H1 (cell line): ENCODE measurements around the gene PRAMEF12. TPM values are rescaled to one million over a fixed set of nuclear protein-coding genes. Genes with fewer than 3 reads are reported as not detected.

ENCODE experiments used
- CTCF ChIA-PET: fragments of 300-600 bp; sonication (Branson Sonifier 250); formaldehyde crosslinking; loops from one replicate; lab custom pipeline; 2021; ENCODE audit not compliant: partially characterized antibody; lab: Charles Lee
- POLR2A ChIA-PET: fragments of 300-600 bp; sonication (Branson Sonifier 250); formaldehyde crosslinking; loops from one replicate; lab custom pipeline; 2021; ENCODE audit warnings: inconsistent platforms; ENCODE audit not compliant: partially characterized antibody; lab: Charles Lee
- DNase-seq, 2 experiments: peaks; one replicate each; pipeline versions ENCODE4 v3.0.0 to v3.0.0-alpha.2; 2010 to 2022; ENCODE audit warnings: low spot score in 2 of 2, low read depth in 1 of 2, mixed read lengths in 1 of 2
- FAIRE-seq: peaks from 2 replicates; lab custom pipeline; 2011; peaks lifted over from hg19 to GRCh38; lab: Jason Lieb, UNC
- H2AFZ ChIP-seq: 2 replicates; pipeline ENCODE4 v1.8.1; 2012; ENCODE audit warnings: low read length, inconsistent platforms
- H2AK5ac ChIP-seq: 2 replicates; pipeline ENCODE4 v1.6.1; 2013; ENCODE audit warnings: low read depth, low read length
- H2BK120ac ChIP-seq: replicated peaks from 2 replicates; pipeline ENCODE3; 2013; ENCODE audit warnings: low read depth, low read length, inconsistent platforms
- H2BK12ac ChIP-seq: 2 replicates; pipeline ENCODE4 v1.6.1; 2013; ENCODE audit warnings: low read depth, low read length
- H2BK15ac ChIP-seq: 2 replicates; pipeline ENCODE4 v1.6.1; 2013; ENCODE audit warnings: low read length
- H2BK20ac ChIP-seq: 2 replicates; pipeline ENCODE4 v1.6.1; 2013; ENCODE audit warnings: low read length
- H2BK5ac ChIP-seq: 2 replicates; pipeline ENCODE4 v1.6.1; 2013; ENCODE audit warnings: low read depth, low read length
- H3K14ac ChIP-seq: 2 replicates; pipeline ENCODE4 v1.6.1; 2013; ENCODE audit warnings: inconsistent platforms; ENCODE audit not compliant: insufficient read length
- H3K18ac ChIP-seq: 2 replicates; pipeline ENCODE4 v1.6.1; 2013; ENCODE audit warnings: low read length; ENCODE audit errors: extremely low read depth
- H3K23ac ChIP-seq: 2 replicates; pipeline ENCODE4 v1.6.1; 2013; ENCODE audit warnings: inconsistent platforms; ENCODE audit not compliant: insufficient read length
- H3K23me2 ChIP-seq: 2 replicates; pipeline ENCODE4 v1.6.1; 2013; ENCODE audit warnings: low read depth, low read length
- H3K27ac ChIP-seq: 2 replicates; pipeline ENCODE4 v1.6.1; 2011; ENCODE audit warnings: low read depth, low read length, inconsistent platforms
- H3K27me3 ChIP-seq, 4 experiments: replicated peaks in 1 of 4; 1 replicate in 1 of 4; 2 replicates in 3 of 4; pipeline versions ENCODE4 v1.6.1 to v1.8.1; 2011 to 2013; ENCODE audit warnings: low read length in 3 of 4, mild to moderate bottlenecking in 3 of 4, inconsistent platforms in 2 of 4, mixed read lengths in 2 of 4, moderate library complexity in 1 of 4; ENCODE audit not compliant: control insufficient read depth in 3 of 4, insufficient read depth in 3 of 4; ENCODE audit errors: extremely low read depth in 1 of 4
- H3K36me3 ChIP-seq, 4 experiments: 2 replicates each; pipeline versions ENCODE4 v1.6.1 to v1.8.1; 2011 to 2013; ENCODE audit warnings: mild to moderate bottlenecking in 4 of 4, low read length in 3 of 4, moderate library complexity in 2 of 4, control low read depth in 1 of 4, inconsistent platforms in 1 of 4; ENCODE audit not compliant: insufficient read depth in 4 of 4, control insufficient read depth in 2 of 4
- H3K4ac ChIP-seq: replicated peaks from 2 replicates; pipeline ENCODE3; 2013; ENCODE audit warnings: low read length, low read depth, mixed read lengths, inconsistent platforms; ENCODE audit not compliant: insufficient read length
- H3K4me1 ChIP-seq, 4 experiments: replicated peaks in 1 of 4; 1 replicate in 1 of 4; 2 replicates in 3 of 4; pipeline versions ENCODE4 v1.6.1 to v1.8.1; 2011 to 2013; ENCODE audit warnings: low read length in 3 of 4, inconsistent platforms in 2 of 4, mixed read lengths in 1 of 4; ENCODE audit not compliant: insufficient read depth in 4 of 4, control insufficient read depth in 3 of 4
- H3K4me2 ChIP-seq, 2 experiments: 2 replicates each; pipeline versions ENCODE4 v1.6.1 to v1.8.1; 2011 to 2013; ENCODE audit warnings: low read depth in 2 of 2, low read length in 2 of 2, control low read depth in 1 of 2, inconsistent platforms in 1 of 2, mild to moderate bottlenecking in 1 of 2; ENCODE audit not compliant: insufficient read depth in 1 of 2
- H3K4me3 ChIP-seq, 4 experiments: fragments of 200-600, 300-600 bp in 1 of 4; sonication (generic), shearing (Covaris generic), sonication (Bioruptor Twin) in 1 of 4; 2 replicates each; pipeline versions ENCODE4 v1.5.1 to v1.8.1; 2011 to 2016; ENCODE audit warnings: low read length in 4 of 4, low read depth in 3 of 4, control low read depth in 2 of 4, inconsistent platforms in 2 of 4, mild to moderate bottlenecking in 2 of 4, mixed read lengths in 1 of 4, moderate library complexity in 1 of 4; ENCODE audit not compliant: insufficient read depth in 2 of 4; ENCODE audit errors: extremely low read depth in 1 of 4
- H3K56ac ChIP-seq: replicated peaks from 2 replicates; pipeline ENCODE3; 2013; ENCODE audit warnings: low read depth, mild to moderate bottlenecking, mixed read lengths, low read length, inconsistent platforms; ENCODE audit not compliant: insufficient read length
- H3K79me1 ChIP-seq: 2 replicates; pipeline ENCODE4 v1.6.1; 2013; ENCODE audit warnings: low read depth, low read length, control low read depth
- H3K79me2 ChIP-seq, 2 experiments: 2 replicates each; pipeline versions ENCODE4 v1.6.1 to v1.8.1; 2012 to 2013; ENCODE audit warnings: low read length in 2 of 2, mild to moderate bottlenecking in 2 of 2, inconsistent platforms in 1 of 2; ENCODE audit not compliant: insufficient read depth in 2 of 2, control insufficient read depth in 1 of 2
- H3K9ac ChIP-seq, 4 experiments: replicated peaks in 1 of 4; 1 replicate in 1 of 4; 2 replicates in 3 of 4; pipeline versions ENCODE4 v1.6.1 to v1.8.1; 2011 to 2013; ENCODE audit warnings: low read depth in 3 of 4, low read length in 3 of 4, control low read depth in 2 of 4, mild to moderate bottlenecking in 2 of 4, moderate library complexity in 2 of 4, inconsistent platforms in 1 of 4; ENCODE audit errors: extremely low read depth in 1 of 4
- H3K9me3 ChIP-seq, 2 experiments: 2 replicates each; pipeline versions ENCODE4 v1.6.1 to v1.8.1; 2012 to 2013; ENCODE audit warnings: mild to moderate bottlenecking in 2 of 2, moderate library complexity in 2 of 2, control low read depth in 1 of 2, inconsistent platforms in 1 of 2, low read depth in 1 of 2, low read length in 1 of 2, mixed read lengths in 1 of 2; ENCODE audit not compliant: insufficient read depth in 2 of 2
- H4K20me1 ChIP-seq, 2 experiments: replicated peaks in 1 of 2; 2 replicates each; pipeline versions ENCODE3 to v1.8.1; 2011 to 2013; ENCODE audit warnings: inconsistent platforms in 2 of 2, low read length in 2 of 2, mild to moderate bottlenecking in 1 of 2; ENCODE audit not compliant: insufficient read depth in 2 of 2, control insufficient read depth in 1 of 2
- H4K5ac ChIP-seq: 2 replicates; pipeline ENCODE4 v1.6.1; 2013; ENCODE audit warnings: low read length, low read depth, mixed read lengths, inconsistent platforms; ENCODE audit not compliant: insufficient read length
- H4K8ac ChIP-seq: 2 replicates; pipeline ENCODE4 v1.8.0; 2013; ENCODE audit warnings: mild to moderate bottlenecking, moderate library complexity, low read length, inconsistent platforms; ENCODE audit not compliant: insufficient read depth; ENCODE audit errors: extremely low read depth
- H4K91ac ChIP-seq: replicated peaks from 2 replicates; pipeline ENCODE3; 2013; ENCODE audit warnings: low read length, mixed read lengths, inconsistent platforms; ENCODE audit not compliant: insufficient read length
- BCL11A ChIP-seq, 2 experiments: IDR thresholded peaks; one replicate each; pipeline ENCODE4 v1.6.1; 2011; ENCODE audit warnings: low read depth in 2 of 2, low read length in 2 of 2, mild to moderate bottlenecking in 2 of 2
- CHD1 ChIP-seq: IDR thresholded peaks from 2 replicates; pipeline ENCODE4 v1.6.1; 2012; ENCODE audit warnings: low read depth, low read length, improper control_type of control experiment
- CHD2 ChIP-seq: IDR thresholded peaks from 2 replicates; pipeline ENCODE4 v1.6.1; 2012; ENCODE audit warnings: low read length, improper control_type of control experiment
- RFX5 ChIP-seq: IDR thresholded peaks from 2 replicates; pipeline ENCODE4 v1.6.1; 2011; ENCODE audit warnings: low read depth, low read length, improper control_type of control experiment, borderline replicate concordance
- SAP30 ChIP-seq: fragments of 300-600 bp; sonication (generic); IDR thresholded peaks from 2 replicates; pipeline ENCODE4 v1.7.1; 2012; ENCODE audit warnings: low read length, moderate library complexity, mild to moderate bottlenecking, inconsistent platforms; ENCODE audit not compliant: insufficient read depth, insufficient replicate concordance
- TAF1 ChIP-seq: IDR thresholded peaks from 2 replicates; pipeline ENCODE4 v1.6.1; 2011; ENCODE audit warnings: mild to moderate bottlenecking, low read depth, low read length
- WGBS, 2 experiments: shearing (Covaris generic) in 1 of 2; methylation state at CpG; one replicate each; pipeline versions ENCODE4 v1.1.6 to v1.1.7; 2013 to 2015; ENCODE audit warnings: low lambda C conversion rate in 2 of 2, mixed read lengths in 2 of 2, inconsistent platforms in 1 of 2, low coverage in 1 of 2, missing lambda C conversion rate in 1 of 2; ENCODE audit not compliant: insufficient replicate concordance in 2 of 2, insufficient coverage in 1 of 2, insufficient read length in 1 of 2; ENCODE audit errors: extremely low coverage in 1 of 2, missing lambda C conversion rate in 1 of 2; 5-methylcytosine and 5-hydroxymethylcytosine counted together
- polyA plus RNA-seq, 7 experiments: library from polyadenylated mRNA; depleted of rRNA in 3 of 7; stranded (reverse) in 5 of 7; unstranded in 2 of 7; fragments of >200 nt in 5 of 7; fragments of 200-250 nt in 2 of 7; gene quantifications; 1 replicate in 5 of 7; 2 replicates in 1 of 7; 4 replicates in 1 of 7; pipeline versions ENCODE4 v1.2.1 to v1.2.3, GENCODE V29; 2011 to 2013; ENCODE audit warnings: missing spikeins in 2 of 7, mixed read lengths in 2 of 7
- total RNA-seq: library from RNA; stranded (reverse); fragmentation: NEBNext Ultra II Directional; extraction: Animal tissue kit (Norgen Biotek cat#: 25700); gene quantifications from 2 replicates; pipeline ENCODE4 v1.2.1, GENCODE V29; 2021
- TF ChIP-seq, protein P1 (sequence below): IDR thresholded peaks from 2 replicates; pipeline ENCODE4 v1.6.1; 2011; ENCODE audit warnings: low read length, improper control_type of control experiment

PRAMEF12 gene
- total and polyA plus RNA-seq, 2 of the 8 experiments (the other 6 are each of a cell fraction or from before 2014, with no cell fraction given): not detected

DNA sequence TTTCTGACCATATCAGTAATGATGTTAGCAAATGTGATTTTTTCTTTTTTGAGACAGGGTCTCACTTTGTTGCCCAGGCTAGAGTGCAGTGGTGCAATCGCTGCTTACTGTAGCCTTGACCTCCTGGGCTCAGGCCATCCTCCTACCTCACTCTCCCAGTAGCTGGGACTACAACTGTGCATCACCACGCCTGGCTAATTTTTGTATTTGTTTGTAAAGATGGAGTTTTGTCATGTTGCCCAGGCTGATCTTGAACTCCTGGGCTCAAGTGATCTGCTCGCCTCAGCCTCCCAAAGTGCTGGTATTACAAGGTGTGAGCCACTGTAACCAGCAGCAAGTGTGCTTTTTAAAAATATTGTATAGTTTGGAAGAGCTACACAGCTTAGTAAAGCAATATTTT lies 31.6 kb upstream of the PRAMEF12 start:
- no peak for DNase-seq
- no peak overlapping the region for H3K4me3 ChIP-seq
- TF ChIP-seq RFX5 (no peak), TAF1 (no peak), SAP30 (no peak), CHD2 (no peak), CHD1 (no peak), BCL11A (IDR thresholded peaks at IDR 0.05; ENCODE audit: low read depth in 2 of 2, low read length in 2 of 2) (no peak)
- TF ChIP-seq, protein P1, sequence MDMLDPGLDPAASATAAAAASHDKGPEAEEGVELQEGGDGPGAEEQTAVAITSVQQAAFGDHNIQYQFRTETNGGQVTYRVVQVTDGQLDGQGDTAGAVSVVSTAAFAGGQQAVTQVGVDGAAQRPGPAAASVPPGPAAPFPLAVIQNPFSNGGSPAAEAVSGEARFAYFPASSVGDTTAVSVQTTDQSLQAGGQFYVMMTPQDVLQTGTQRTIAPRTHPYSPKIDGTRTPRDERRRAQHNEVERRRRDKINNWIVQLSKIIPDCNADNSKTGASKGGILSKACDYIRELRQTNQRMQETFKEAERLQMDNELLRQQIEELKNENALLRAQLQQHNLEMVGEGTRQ: no peak

More for the DNA sequence above, 31.6 kb upstream of the PRAMEF12 start:
- Histone ChIP-seq H3K36me3 (no peaks in the 10 kb centered on the region), H3K18ac (no peak overlapping the region), H2BK12ac (no peak overlapping the region), H3K79me2 (no peaks in the 10 kb centered on the region), H3K9ac (no peak overlapping the region), H4K5ac (no peak overlapping the region), H3K14ac (no peak overlapping the region), H3K4me1 (no peaks in the 10 kb centered on the region; a peak in 1 of 7 replicates), H3K23ac (no peak overlapping the region), H2BK15ac (no peak overlapping the region; the same call in 1 of the 2 replicates), H3K9me3 (no peaks in the 10 kb centered on the region), H3K27me3 (no peaks in the 10 kb centered on the region; a peak in 1 of 7 replicates), H2BK20ac (no peak overlapping the region), H4K8ac (no peak overlapping the region), H4K20me1 (no peaks in the 10 kb centered on the region), H2AK5ac (no peak overlapping the region), H3K23me2 (no peaks in the 10 kb centered on the region), H4K91ac (no peak overlapping the region), H2AFZ (no peak overlapping the region), H3K79me1 (no peaks in the 10 kb centered on the region), H3K56ac (no peak overlapping the region), H3K4ac (no peak overlapping the region), H2BK5ac (no peak overlapping the region), H3K27ac (no peak overlapping the region), H2BK120ac (no peak overlapping the region), H3K4me2 (no peak overlapping the region)
- no peak for FAIRE-seq
- 53% methylated on average over 3 of the region's 3 CpGs; no CpG with 5 or more reads in 1 of the 2 experiments for WGBS, 2 experiments
- POLR2A ChIA-PET: no interaction called here
- CTCF ChIA-PET: interaction anchor here (1.2 to 1.5 kb wide), 2 partner anchors 33 to 83 kb away, joined by 3 read pairs; no protein-coding TSS in a partner anchor
